ENCODE data around the gene VPS29.

The VPS29 gene

DNA sequence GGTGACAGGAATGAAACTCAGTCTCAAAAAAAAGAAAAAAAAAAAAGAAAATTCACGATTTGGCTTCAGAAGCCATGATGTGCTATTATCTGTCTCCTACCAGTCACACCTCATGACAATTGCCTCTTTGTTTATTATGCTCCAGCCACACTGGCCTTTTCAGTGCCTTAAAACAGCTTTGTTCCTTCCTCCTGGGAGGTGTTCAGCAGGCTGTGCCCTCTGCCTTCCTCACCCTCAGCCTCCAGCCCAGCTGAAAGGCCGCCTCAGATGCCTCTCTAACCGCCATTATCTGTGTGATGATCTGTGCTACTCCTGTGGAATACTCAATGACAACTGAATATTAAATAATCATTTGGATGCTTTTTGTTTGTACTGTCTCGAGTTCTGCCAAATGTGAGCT, 43.2 kb downstream of the VPS29 start:
- TF ChIP-seq, protein P1, sequence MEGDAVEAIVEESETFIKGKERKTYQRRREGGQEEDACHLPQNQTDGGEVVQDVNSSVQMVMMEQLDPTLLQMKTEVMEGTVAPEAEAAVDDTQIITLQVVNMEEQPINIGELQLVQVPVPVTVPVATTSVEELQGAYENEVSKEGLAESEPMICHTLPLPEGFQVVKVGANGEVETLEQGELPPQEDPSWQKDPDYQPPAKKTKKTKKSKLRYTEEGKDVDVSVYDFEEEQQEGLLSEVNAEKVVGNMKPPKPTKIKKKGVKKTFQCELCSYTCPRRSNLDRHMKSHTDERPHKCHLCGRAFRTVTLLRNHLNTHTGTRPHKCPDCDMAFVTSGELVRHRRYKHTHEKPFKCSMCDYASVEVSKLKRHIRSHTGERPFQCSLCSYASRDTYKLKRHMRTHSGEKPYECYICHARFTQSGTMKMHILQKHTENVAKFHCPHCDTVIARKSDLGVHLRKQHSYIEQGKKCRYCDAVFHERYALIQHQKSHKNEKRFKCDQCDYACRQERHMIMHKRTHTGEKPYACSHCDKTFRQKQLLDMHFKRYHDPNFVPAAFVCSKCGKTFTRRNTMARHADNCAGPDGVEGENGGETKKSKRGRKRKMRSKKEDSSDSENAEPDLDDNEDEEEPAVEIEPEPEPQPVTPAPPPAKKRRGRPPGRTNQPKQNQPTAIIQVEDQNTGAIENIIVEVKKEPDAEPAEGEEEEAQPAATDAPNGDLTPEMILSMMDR (IDR thresholded peaks at IDR 0.05; ENCODE audit: low read depth, low read length): no peak
- no peak overlapping the region for H3K4me3 ChIP-seq (ENCODE audit: low read depth, low read length)

DNA sequence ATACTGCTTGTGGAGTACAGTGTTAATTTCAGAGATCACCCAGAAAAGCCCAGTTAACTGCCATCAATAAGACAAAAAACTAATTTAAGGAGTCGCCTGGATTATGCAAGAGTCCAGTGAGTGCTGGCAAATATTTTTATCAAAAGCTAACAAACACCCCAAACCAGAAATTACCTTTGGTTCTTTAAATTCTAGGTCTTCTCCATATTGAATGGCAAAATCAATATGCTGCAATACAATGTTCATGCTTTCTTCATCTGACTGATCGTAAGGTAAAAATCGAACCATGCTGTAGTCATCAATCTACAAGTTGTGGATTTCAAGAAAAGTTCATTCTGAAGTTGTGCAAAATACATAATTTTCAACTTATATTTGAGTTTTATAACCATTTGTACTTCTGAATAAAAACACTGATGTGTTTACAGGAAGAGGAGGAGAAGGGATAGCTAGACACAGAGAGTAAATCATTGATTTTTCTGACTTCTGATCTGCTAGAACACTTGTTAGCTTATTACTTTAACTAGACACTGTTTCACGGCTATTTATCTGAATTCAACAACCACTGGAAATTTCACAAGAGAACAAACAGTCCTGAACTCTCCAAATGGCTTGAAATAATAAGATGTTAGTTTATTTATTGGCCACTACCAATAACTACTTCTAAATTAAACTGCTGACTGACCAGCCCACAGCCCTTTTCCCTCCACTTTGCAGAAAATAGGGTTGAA, 48.2 kb downstream of the VPS29 start:
- H3K4me3 ChIP-seq (ENCODE audit: low read depth, low read length): no peak overlapping the region
- TF ChIP-seq, protein P1 (IDR thresholded peaks at IDR 0.05; ENCODE audit: low read depth, low read length): no peak

DNA sequence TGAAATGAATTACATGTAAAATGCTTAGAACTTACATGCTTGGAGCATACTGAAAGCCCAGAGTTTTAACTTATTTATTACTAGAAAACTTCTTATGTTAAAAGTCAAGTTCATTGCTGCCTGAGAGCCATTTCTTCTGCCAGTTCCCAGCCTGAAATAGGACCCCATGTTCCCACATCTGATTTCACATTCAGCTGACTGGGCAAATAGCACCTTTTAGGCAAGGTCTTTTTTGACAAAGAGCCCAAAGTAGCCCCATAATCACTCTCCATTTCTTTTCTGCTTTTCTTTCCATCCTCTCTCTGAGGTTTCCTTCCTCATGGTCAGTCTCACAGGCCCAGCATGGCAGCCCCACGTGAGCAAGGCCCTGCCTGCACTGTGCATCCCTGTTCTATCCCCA, 50.6 kb downstream of the VPS29 start:
- no peak overlapping the region for H3K4me3 ChIP-seq (ENCODE audit: low read depth, low read length)
- TF ChIP-seq, protein P1 (IDR thresholded peaks at IDR 0.05; ENCODE audit: low read depth, low read length): no peak

DNA sequence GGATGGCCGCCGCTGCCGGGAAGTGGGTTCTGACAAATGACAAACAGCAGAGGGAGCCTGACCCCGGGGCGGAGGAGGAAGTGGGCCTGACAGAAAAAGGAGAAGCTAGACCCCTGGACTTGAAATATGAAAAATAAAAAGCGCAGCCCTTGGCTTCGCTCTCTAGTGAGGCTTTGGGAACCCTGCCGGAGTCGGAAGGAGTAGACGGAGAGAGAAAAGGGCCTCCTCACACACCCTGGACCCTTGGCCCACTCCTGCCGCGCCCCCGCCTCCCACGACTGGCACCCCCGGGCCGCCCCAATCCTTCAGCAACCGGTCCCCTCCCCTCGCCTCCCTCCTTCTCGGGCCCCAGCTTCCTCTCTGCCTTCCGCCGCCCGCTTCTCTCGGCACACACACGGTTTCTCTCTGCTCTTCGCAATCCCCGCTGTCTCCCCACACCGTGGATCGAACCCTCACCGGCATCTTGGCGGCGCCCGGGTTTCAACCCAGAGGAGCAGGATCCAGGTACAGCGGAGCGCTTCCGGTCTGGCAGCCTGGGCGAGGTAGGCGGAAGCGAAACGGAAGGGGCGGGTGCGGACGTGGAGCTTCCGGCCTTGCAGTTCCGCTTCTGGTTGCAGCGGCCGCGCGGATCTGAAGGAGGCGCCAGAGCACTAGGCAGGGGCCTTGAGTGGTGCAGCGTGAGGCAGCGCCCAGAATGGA, 52.0 kb downstream of the VPS29 start, which contains the start of gene ARPC3:
Gene ARPC3 (minus strand): TSS at position 539 of the 699 bp plus-strand sequence. CDS start 77 bp downstream, at position 462.
- H3K4me3 ChIP-seq (ENCODE audit: low read depth, low read length): peak within 1 kb of the TSS; percentile 94
- TF ChIP-seq, protein P1 (IDR thresholded peaks at IDR 0.05; ENCODE audit: low read depth, low read length): peak; percentile 81

DNA sequence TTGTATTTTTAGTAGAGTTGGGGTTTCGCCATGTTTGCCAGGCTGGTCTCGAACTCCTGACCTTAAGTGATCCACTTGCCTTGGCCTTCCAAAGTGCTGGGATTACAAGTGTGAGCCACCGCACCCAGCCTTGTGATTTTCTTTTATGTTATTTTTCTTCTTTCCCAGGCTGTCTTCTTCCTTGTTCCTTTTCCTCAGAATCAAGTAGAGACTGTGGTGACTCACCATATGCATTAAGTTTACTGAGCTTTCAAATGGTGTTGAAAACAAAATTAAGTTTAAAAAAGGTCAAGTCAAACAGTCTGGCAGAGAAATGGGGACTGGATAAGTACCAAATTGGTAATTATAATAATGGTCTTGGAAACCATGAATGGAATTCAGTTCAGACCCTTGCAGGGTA, 57.5 kb downstream of the VPS29 start:
- no peak overlapping the region for H3K4me3 ChIP-seq (ENCODE audit: low read depth, low read length)
- TF ChIP-seq, protein P1 (IDR thresholded peaks at IDR 0.05; ENCODE audit: low read depth, low read length): no peak
